GM12878 (cell line): ENCODE measurements around the gene MSH6. TPM values are rescaled to one million over a fixed set of nuclear protein-coding genes. Genes with fewer than 3 reads are reported as not detected.

Source experiments
- BHLHE40 ChIP-seq, 2 experiments: fragments of 450-650 bp in 1 of 2; IDR thresholded peaks; 2 replicates each; pipeline ENCODE4 v1.6.1; 2011 to 2017; ENCODE audit warnings: low read depth in 2 of 2, borderline replicate concordance in 1 of 2, improper control_type of control experiment in 1 of 2, low read length in 1 of 2, mild to moderate bottlenecking in 1 of 2
- CHD1 ChIP-seq: IDR thresholded peaks from 2 replicates; pipeline ENCODE4 v1.6.1; 2012; ENCODE audit warnings: low read depth, low read length, improper control_type of control experiment
- GABPA ChIP-seq: IDR thresholded peaks from 2 replicates; pipeline ENCODE4 v1.6.1; 2014; ENCODE audit warnings: antibody characterized with exemption, low read depth, mild to moderate bottlenecking, inconsistent platforms
- MYB ChIP-seq: fragments of 150-350 bp; IDR thresholded peaks from 2 replicates; pipeline ENCODE4 v1.6.1; 2014; ENCODE audit warnings: mild to moderate bottlenecking, low read depth, low read length, borderline replicate concordance
- MYC ChIP-seq: IDR thresholded peaks from 2 replicates; pipeline ENCODE4 v1.6.1; 2011; ENCODE audit warnings: mild to moderate bottlenecking, low read length, moderate library complexity, inconsistent platforms; ENCODE audit not compliant: insufficient read depth, insufficient replicate concordance, insufficient read length, severe bottlenecking
- RAD21 ChIP-seq: IDR thresholded peaks from 2 replicates; pipeline ENCODE4 v1.6.1; 2011; ENCODE audit warnings: mild to moderate bottlenecking, low read depth, low read length, moderate library complexity; ENCODE audit not compliant: insufficient read depth
- RB1 ChIP-seq: fragments of 450-650 bp; formaldehyde crosslinking; IDR thresholded peaks from 2 replicates; pipeline ENCODE4 v1.6.1; 2017; ENCODE audit warnings: mild to moderate bottlenecking, borderline replicate concordance
- STAT3 ChIP-seq: IDR thresholded peaks from 2 replicates; pipeline ENCODE4 v1.6.1; 2011; ENCODE audit warnings: low read depth, low read length, improper control_type of control experiment
- YBX1 ChIP-seq: fragments of 450-650 bp; IDR thresholded peaks from 2 replicates; pipeline ENCODE4 v1.6.1; 2016; ENCODE audit warnings: antibody characterized with exemption
- ZNF384 ChIP-seq: IDR thresholded peaks from 2 replicates; pipeline ENCODE4 v1.6.1; 2012; ENCODE audit warnings: low read depth, mild to moderate bottlenecking, low read length, improper control_type of control experiment, borderline replicate concordance
- polyA plus RNA-seq, 11 experiments: library from polyadenylated mRNA; depleted of rRNA in 4 of 11; unstranded in 6 of 11; stranded (reverse) in 5 of 11; fragments of >200 nt; fragmentation: Nextera tagmentation in 4 of 11; fragmentation: Illumina TruSeq in 1 of 11; extraction: Ambion mirVana in 4 of 11; extraction: Trizol in 1 of 11; gene quantifications; 1 replicate in 1 of 11; 2 replicates in 10 of 11; pipeline versions ENCODE4 v1.2.1 to v1.2.3, GENCODE V29; 2011 to 2016; ENCODE audit warnings: inconsistent platforms in 2 of 11, missing spikeins in 2 of 11, low read depth in 1 of 11
- total RNA-seq, 4 experiments: library from RNA; depleted of rRNA in 3 of 4; stranded (reverse); fragments of >200 nt in 3 of 4; fragmentation: Illumina TruSeq in 1 of 4; extraction: Trizol in 1 of 4; gene quantifications; 2 replicates each; pipeline versions ENCODE4 v1.2.1 to v1.2.3, GENCODE V29; 2013 to 2021
- TF ChIP-seq, protein P1 (sequence below): fragments of 450-650 bp; formaldehyde crosslinking; IDR thresholded peaks from 2 replicates; pipeline ENCODE4 v1.4.0; 2022; ENCODE audit warnings: mild to moderate bottlenecking, moderate library complexity
- TF ChIP-seq, protein P2 (sequence below): IDR thresholded peaks from 2 replicates; pipeline ENCODE4 v1.6.1; 2012; ENCODE audit warnings: low read depth, low read length, improper control_type of control experiment

MSH6 gene
- total and polyA plus RNA-seq, 10 of the 15 experiments (the other 5 are each of a cell fraction or from before 2014, with no cell fraction given), result 12.4 to 108 (median 67.4) TPM

DNA sequence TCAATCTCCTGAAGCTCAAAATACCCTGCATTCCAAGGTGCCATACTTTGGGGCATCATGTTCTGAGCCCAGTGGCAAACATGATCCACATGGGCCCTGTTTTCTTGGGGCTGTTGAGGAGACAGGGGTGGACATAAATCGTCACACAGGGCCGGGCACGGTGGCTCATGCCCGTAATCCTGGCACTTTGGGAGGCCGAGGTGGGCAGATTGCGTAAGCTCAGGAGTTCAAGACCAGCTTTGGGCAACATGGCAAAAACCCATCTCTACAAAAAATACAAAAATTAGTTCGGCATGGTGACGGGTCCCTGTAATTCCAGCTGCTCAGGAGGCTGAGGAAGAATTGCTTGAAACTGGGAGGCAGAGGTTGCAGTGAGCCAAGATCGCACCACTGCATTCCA lies 13.6 kb upstream of the MSH6 start (continued):
- TF ChIP-seq, protein P1, sequence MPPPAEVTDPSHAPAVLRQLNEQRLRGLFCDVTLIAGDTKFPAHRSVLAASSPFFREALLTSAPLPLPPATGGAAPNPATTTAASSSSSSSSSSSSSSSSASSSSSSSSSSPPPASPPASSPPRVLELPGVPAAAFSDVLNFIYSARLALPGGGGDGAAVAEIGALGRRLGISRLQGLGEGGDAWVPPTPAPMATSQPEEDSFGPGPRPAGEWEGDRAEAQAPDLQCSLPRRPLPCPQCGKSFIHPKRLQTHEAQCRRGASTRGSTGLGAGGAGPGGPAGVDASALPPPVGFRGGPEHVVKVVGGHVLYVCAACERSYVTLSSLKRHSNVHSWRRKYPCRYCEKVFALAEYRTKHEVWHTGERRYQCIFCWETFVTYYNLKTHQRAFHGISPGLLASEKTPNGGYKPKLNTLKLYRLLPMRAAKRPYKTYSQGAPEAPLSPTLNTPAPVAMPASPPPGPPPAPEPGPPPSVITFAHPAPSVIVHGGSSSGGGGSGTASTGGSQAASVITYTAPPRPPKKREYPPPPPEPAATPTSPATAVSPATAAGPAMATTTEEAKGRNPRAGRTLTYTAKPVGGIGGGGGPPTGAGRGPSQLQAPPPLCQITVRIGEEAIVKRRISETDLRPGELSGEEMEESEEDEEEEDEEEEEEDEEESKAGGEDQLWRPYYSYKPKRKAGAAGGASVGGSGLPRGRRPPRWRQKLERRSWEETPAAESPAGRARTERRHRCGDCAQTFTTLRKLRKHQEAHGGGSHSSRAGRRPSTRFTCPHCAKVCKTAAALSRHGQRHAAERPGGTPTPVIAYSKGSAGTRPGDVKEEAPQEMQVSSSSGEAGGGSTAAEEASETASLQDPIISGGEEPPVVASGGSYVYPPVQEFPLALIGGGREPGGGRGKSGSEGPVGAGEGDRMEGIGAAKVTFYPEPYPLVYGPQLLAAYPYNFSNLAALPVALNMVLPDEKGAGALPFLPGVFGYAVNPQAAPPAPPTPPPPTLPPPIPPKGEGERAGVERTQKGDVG (CRISPR knock-in tag), result no peak
- TF ChIP-seq BHLHE40 (IDR thresholded peaks at IDR 0.05; ENCODE audit: borderline replicate concordance in 1 of 2, low read depth in 2 of 2, low read length in 1 of 2), result no peak
- TF ChIP-seq STAT3, result no peak
- TF ChIP-seq RB1, result no peak
- TF ChIP-seq, protein P2, sequence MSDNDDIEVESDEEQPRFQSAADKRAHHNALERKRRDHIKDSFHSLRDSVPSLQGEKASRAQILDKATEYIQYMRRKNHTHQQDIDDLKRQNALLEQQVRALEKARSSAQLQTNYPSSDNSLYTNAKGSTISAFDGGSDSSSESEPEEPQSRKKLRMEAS, result no peak
- TF ChIP-seq MYB, result no peak
- no peak for TF ChIP-seq MYC
- no peak for TF ChIP-seq RAD21
- no peak for TF ChIP-seq CHD1
- no peak for TF ChIP-seq ZNF384
- TF ChIP-seq GABPA, result no peak
- TF ChIP-seq YBX1, result no peak
